ENCODE data around the gene SESN1. TPM values are rescaled to one million over a fixed set of nuclear protein-coding genes. Genes with fewer than 3 reads are reported as not detected.
A peak's percentile ranks its signal among the peaks of the same experiment; 100 is the strongest.

The SESN1 gene
- total RNA-seq, 2 donors from 2014 or later = 23.4 to 48.8 TPM

GRCh38 chr6:109058620-109059019, 36.0 kb downstream of the SESN1 start:
- no peaks in the 10 kb centered on the region for H3K27me3 ChIP-seq
- intact Hi-C loops (cut with DNase I) = no loop called here

GRCh38 chr6:109056661-109057060, 38.0 kb downstream of the SESN1 start:
- H3K9me3 ChIP-seq = no peaks in the 10 kb centered on the region
- no peak for ATAC-seq
- no peaks in the 10 kb centered on the region for H3K36me3 ChIP-seq (replicated peaks in 1 of 2; ENCODE audit: insufficient read depth in 1 of 2, low read depth in 2 of 2)
- H3K4me3 ChIP-seq = no peak overlapping the region
- intact Hi-C loops (cut with DNase I) = no loop called here
- DNase-seq = no peak
- H3K27ac ChIP-seq = no peak overlapping the region
- H3K27me3 ChIP-seq = no peaks in the 10 kb centered on the region
- TF ChIP-seq CTCF (IDR thresholded peaks at IDR 0.05) = no peak
- TF ChIP-seq POLR2A (IDR thresholded peaks at IDR 0.05) = no peak
- peaks cover 34% of the 10 kb centered on the region for H3K4me1 ChIP-seq

More at GRCh38 chr6:109058620-109059019, 36.0 kb downstream of the SESN1 start:
- H3K36me3 ChIP-seq (replicated peaks in 1 of 2; ENCODE audit: insufficient read depth in 1 of 2, low read depth in 2 of 2) = no peaks in the 10 kb centered on the region
- no peaks in the 10 kb centered on the region for H3K9me3 ChIP-seq
- DNase-seq (no peak), ATAC-seq (no peak)
- WGBS, 2 donors = 40% methylated on average over 2 of the region's 2 CpGs
- peak overlapping the region in 3 of 4 donors; percentile 66 to 78 (median 72) for H3K27ac ChIP-seq
- peaks cover 43% of the 10 kb centered on the region for H3K4me1 ChIP-seq
- no peak overlapping the region for H3K4me3 ChIP-seq
- no peak for TF ChIP-seq CTCF (IDR thresholded peaks at IDR 0.05)

GRCh38 chr6:109055771-109056235, 38.8 kb downstream of the SESN1 start:
- no peak for DNase-seq
- H3K27ac ChIP-seq = no peak overlapping the region

GRCh38 chr6:109053336-109053735, 41.3 kb downstream of the SESN1 start:
- peaks cover 14% of the 10 kb centered on the region for H3K4me1 ChIP-seq
- 86 to 89% methylated on average over 2 of the region's 2 CpGs for WGBS, 2 donors
- ATAC-seq = no peak

More at GRCh38 chr6:109055771-109056235, 38.8 kb downstream of the SESN1 start:
- no peak for TF ChIP-seq CTCF (IDR thresholded peaks at IDR 0.05)
- no peak for TF ChIP-seq POLR2A (IDR thresholded peaks at IDR 0.05)
- intact Hi-C loops (cut with DNase I) = no loop called here
- 56 to 84% methylated on average over 1 of the region's 1 CpG for WGBS, 2 donors
- ATAC-seq = no peak
- no peaks in the 10 kb centered on the region for H3K36me3 ChIP-seq (replicated peaks in 1 of 2; ENCODE audit: insufficient read depth in 1 of 2, low read depth in 2 of 2)
- no peak overlapping the region for H3K4me3 ChIP-seq
- H3K9me3 ChIP-seq = no peaks in the 10 kb centered on the region
- H3K4me1 ChIP-seq = peaks cover 35% of the 10 kb centered on the region
- H3K27me3 ChIP-seq = no peaks in the 10 kb centered on the region

More at GRCh38 chr6:109053336-109053735, 41.3 kb downstream of the SESN1 start:
- Histone ChIP-seq H3K9me3 (no peaks in the 10 kb centered on the region), H3K27ac (no peak overlapping the region), H3K4me3 (no peak overlapping the region), H3K27me3 (no peaks in the 10 kb centered on the region), H3K36me3 (replicated peaks in 1 of 2; ENCODE audit: insufficient read depth in 1 of 2, low read depth in 2 of 2) (no peaks in the 10 kb centered on the region)
- TF ChIP-seq POLR2A (IDR thresholded peaks at IDR 0.05) = no peak
- TF ChIP-seq CTCF (IDR thresholded peaks at IDR 0.05) = no peak
- no peak for DNase-seq
- intact Hi-C loops (cut with DNase I) = no loop called here
